Keratinocyte (primary cell): ENCODE measurements around the gene UNC5A. TPM values are rescaled to one million over a fixed set of nuclear protein-coding genes. Genes with fewer than 3 reads are reported as not detected.

Experiments used
- DNase-seq: peaks from one replicate; pipeline ENCODE4 v3.0.0-alpha.2; 2011; ENCODE audit warnings: low read depth, missing footprints, low spot score
- FAIRE-seq: peaks from 2 replicates; lab custom pipeline; 2011; peaks lifted over from hg19 to GRCh38; lab: Jason Lieb, UNC
- H2AFZ ChIP-seq: 2 replicates; pipeline ENCODE4 v1.6.0; 2012; ENCODE audit warnings: low read length, control low read depth, inconsistent platforms; ENCODE audit not compliant: control insufficient read depth
- H3K27ac ChIP-seq: 2 replicates; pipeline ENCODE4 v1.5.1; 2011; ENCODE audit warnings: low read length; ENCODE audit not compliant: control insufficient read depth, insufficient read depth
- H3K27me3 ChIP-seq: 3 replicates; pipeline ENCODE4 v1.6.0; 2011; ENCODE audit warnings: low read length; ENCODE audit not compliant: control insufficient read depth, insufficient read depth; ENCODE audit errors: extremely low read depth
- H3K36me3 ChIP-seq, 2 experiments: 2 replicates in 1 of 2; 3 replicates in 1 of 2; pipeline ENCODE4 v1.5.1; 2011; ENCODE audit warnings: low read length in 2 of 2, mild to moderate bottlenecking in 1 of 2; ENCODE audit not compliant: control insufficient read depth in 2 of 2, insufficient read depth in 2 of 2; ENCODE audit errors: extremely low read depth in 1 of 2
- H3K4me1 ChIP-seq: 3 replicates; pipeline ENCODE4 v1.5.1; 2011; ENCODE audit warnings: low read length; ENCODE audit not compliant: control insufficient read depth, insufficient read depth; ENCODE audit errors: extremely low read depth
- H3K4me2 ChIP-seq: 3 replicates; pipeline ENCODE4 v1.6.0; 2011; ENCODE audit warnings: low read depth, low read length; ENCODE audit not compliant: control insufficient read depth, insufficient read depth; ENCODE audit errors: extremely low read depth
- H3K4me3 ChIP-seq, 3 experiments: fragments of 200-600 bp in 1 of 3; sonication (generic) in 1 of 3; 2 replicates in 2 of 3; 3 replicates in 1 of 3; pipeline ENCODE4 v1.5.1; 2011 to 2016; ENCODE audit warnings: low read length in 3 of 3, mild to moderate bottlenecking in 3 of 3, control low read depth in 2 of 3, inconsistent platforms in 1 of 3, low read depth in 1 of 3, mixed read lengths in 1 of 3, mixed run types in 1 of 3, moderate library complexity in 1 of 3; ENCODE audit not compliant: control insufficient read depth in 2 of 3, insufficient read depth in 2 of 3; ENCODE audit errors: extremely low read depth in 1 of 3
- H3K79me2 ChIP-seq: 2 replicates; pipeline ENCODE4 v1.6.0; 2012; ENCODE audit warnings: low read length; ENCODE audit not compliant: control insufficient read depth, insufficient read depth
- H3K9ac ChIP-seq: 3 replicates; pipeline ENCODE4 v1.6.0; 2011; ENCODE audit warnings: low read length; ENCODE audit not compliant: control insufficient read depth, insufficient read depth; ENCODE audit errors: extremely low read depth
- H3K9me1 ChIP-seq: 3 replicates; pipeline ENCODE4 v1.6.0; 2011; ENCODE audit warnings: low read length; ENCODE audit not compliant: control insufficient read depth, insufficient read depth; ENCODE audit errors: extremely low read depth
- H3K9me3 ChIP-seq: 2 replicates; pipeline ENCODE4 v1.5.1; 2012; ENCODE audit warnings: low read depth, low read length; ENCODE audit not compliant: control insufficient read depth
- H4K20me1 ChIP-seq: 3 replicates; pipeline ENCODE4 v1.6.0; 2011; ENCODE audit warnings: low read length; ENCODE audit not compliant: control insufficient read depth, insufficient read depth; ENCODE audit errors: extremely low read depth
- EZH2 ChIP-seq: IDR thresholded peaks from one replicate; pipeline ENCODE4 v1.6.1; 2012; ENCODE audit warnings: inconsistent platforms, mild to moderate bottlenecking, low read length, moderate library complexity
- dilution Hi-C: fragments of 300-500 bp; cut with MboI; formaldehyde crosslinking; loops from one replicate; pipeline ENCODE4 v1.7.0; 2020; ENCODE audit warnings: low sequenced_read_pairs; ENCODE audit not compliant: extremely low pct_ligation_motif_present
- polyA plus RNA-seq, 5 experiments: library from polyadenylated mRNA; depleted of rRNA in 3 of 5; stranded (reverse) in 3 of 5; stranded (forward) in 1 of 5; unstranded in 1 of 5; fragments of >200 nt; gene quantifications; 1 replicate in 1 of 5; 2 replicates in 3 of 5; 3 replicates in 1 of 5; pipeline versions ENCODE4 v1.2.1 to v1.2.3, GENCODE V29; 2011 to 2012; ENCODE audit warnings: missing spikeins in 2 of 5, low read depth in 1 of 5, low replicate concordance in 1 of 5
- TF ChIP-seq, protein P1 (sequence below), 3 experiments: IDR thresholded peaks in 1 of 3; conservative IDR thresholded peaks in 1 of 3; optimal IDR thresholded peaks in 1 of 3; 2 replicates in 2 of 3; 3 replicates in 1 of 3; pipeline versions ENCODE3 to v1.5.1; 2011; ENCODE audit warnings: low read length in 3 of 3, mild to moderate bottlenecking in 3 of 3, moderate library complexity in 2 of 3, control low read depth in 1 of 3, inconsistent platforms in 1 of 3; ENCODE audit not compliant: insufficient read depth in 2 of 3; ENCODE audit errors: extremely low read depth in 1 of 3

The UNC5A gene
- polyA plus RNA-seq, 1 donor (not counting 4 experiments of a cell fraction or from before 2014, with no cell fraction given): not detected

DNA sequence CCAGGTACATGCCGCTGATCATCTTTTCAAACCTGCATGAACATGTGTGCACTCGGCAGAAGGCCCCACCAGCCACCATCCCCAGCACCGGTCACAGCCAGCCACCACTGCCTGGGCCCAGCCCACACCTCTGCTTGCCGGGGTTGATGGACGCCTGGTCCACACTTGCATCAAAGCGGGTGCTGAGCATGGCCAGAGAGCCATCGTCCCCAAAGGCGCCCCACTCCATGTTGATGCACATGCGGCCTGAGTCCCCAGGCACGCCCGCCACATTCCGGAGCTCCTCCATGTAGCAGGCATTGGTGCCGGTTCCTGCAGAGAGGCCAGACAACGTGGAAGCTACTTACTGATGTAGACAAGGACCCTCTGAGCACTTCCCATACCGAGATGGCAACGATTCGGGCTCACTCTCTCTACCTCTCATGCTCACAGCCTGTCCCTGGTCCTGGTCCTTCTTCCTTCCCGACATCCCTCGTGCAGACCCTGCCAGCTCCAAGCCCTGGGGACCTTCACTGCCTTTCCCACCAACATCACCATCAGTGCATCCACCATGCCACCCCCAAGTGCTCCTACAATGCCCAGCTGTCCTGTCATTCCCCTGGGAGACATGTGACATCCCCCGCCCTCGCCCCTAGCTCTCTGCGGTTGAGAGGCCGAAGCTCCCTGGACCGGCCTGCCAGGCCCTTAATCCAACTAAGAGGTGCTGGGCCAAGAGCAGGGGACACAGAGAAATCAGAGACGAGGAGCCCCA, 71.6 kb downstream of the UNC5A start:
- FAIRE-seq (no peak), DNase-seq (no peak)
- H3K79me2 ChIP-seq: no peaks in the 10 kb centered on the region
- H3K9me3 ChIP-seq: no peaks in the 10 kb centered on the region
- H3K4me2 ChIP-seq: no peak overlapping the region
- H3K4me3 ChIP-seq: no peak overlapping the region
- H3K4me1 ChIP-seq: no peaks in the 10 kb centered on the region
- H2AFZ ChIP-seq: no peak overlapping the region
- no peaks in the 10 kb centered on the region for H3K36me3 ChIP-seq
- H3K9ac ChIP-seq: no peak overlapping the region
- no peak overlapping the region for H3K27ac ChIP-seq
- dilution Hi-C loops: no loop called here
- peaks cover 13% of the 10 kb centered on the region for H3K27me3 ChIP-seq
- H3K9me1 ChIP-seq: no peaks in the 10 kb centered on the region
- TF ChIP-seq, protein P1, sequence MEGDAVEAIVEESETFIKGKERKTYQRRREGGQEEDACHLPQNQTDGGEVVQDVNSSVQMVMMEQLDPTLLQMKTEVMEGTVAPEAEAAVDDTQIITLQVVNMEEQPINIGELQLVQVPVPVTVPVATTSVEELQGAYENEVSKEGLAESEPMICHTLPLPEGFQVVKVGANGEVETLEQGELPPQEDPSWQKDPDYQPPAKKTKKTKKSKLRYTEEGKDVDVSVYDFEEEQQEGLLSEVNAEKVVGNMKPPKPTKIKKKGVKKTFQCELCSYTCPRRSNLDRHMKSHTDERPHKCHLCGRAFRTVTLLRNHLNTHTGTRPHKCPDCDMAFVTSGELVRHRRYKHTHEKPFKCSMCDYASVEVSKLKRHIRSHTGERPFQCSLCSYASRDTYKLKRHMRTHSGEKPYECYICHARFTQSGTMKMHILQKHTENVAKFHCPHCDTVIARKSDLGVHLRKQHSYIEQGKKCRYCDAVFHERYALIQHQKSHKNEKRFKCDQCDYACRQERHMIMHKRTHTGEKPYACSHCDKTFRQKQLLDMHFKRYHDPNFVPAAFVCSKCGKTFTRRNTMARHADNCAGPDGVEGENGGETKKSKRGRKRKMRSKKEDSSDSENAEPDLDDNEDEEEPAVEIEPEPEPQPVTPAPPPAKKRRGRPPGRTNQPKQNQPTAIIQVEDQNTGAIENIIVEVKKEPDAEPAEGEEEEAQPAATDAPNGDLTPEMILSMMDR (optimal IDR thresholded peaks at IDR 0.05 in 1 of 3, IDR thresholded peaks at IDR 0.05 in 1 of 3, conservative IDR thresholded peaks at IDR 0.05 in 1 of 3; ENCODE audit: extremely low read depth in 1 of 3, insufficient read depth in 2 of 3, low read length in 3 of 3): no peak
- TF ChIP-seq EZH2: no peak
- no peaks in the 10 kb centered on the region for H4K20me1 ChIP-seq

DNA sequence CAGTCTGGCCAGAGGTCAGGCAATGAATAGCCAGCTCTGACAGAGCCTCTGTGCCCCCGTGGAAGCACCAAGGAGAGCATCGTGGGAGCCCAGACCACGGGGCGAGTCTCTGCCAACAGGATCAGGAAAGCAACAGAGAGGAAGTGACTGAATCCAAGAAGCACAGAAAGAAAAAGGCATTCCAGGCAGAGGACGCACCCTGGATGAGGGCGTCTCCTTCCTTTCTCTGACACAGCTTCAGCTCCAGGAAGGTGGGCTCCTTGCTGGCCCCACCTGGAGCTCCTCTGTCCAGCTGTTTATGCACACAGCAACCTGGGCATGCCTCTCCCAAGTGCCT, 72.2 kb downstream of the UNC5A start:
- H3K9me1 ChIP-seq: no peaks in the 10 kb centered on the region
- FAIRE-seq (no peak), DNase-seq (no peak)
- peaks cover 8% of the 10 kb centered on the region for H3K27me3 ChIP-seq
- H4K20me1 ChIP-seq: no peaks in the 10 kb centered on the region
- no peak overlapping the region for H3K9ac ChIP-seq
- no peaks in the 10 kb centered on the region for H3K36me3 ChIP-seq
- H3K79me2 ChIP-seq: no peaks in the 10 kb centered on the region
- H3K9me3 ChIP-seq: no peaks in the 10 kb centered on the region
- H3K4me3 ChIP-seq: no peak overlapping the region
- dilution Hi-C loops: no loop called here
- no peaks in the 10 kb centered on the region for H3K4me1 ChIP-seq
- H3K4me2 ChIP-seq: no peak overlapping the region
- no peak overlapping the region for H3K27ac ChIP-seq
- no peak overlapping the region for H2AFZ ChIP-seq
- TF ChIP-seq, protein P1 (optimal IDR thresholded peaks at IDR 0.05 in 1 of 3, IDR thresholded peaks at IDR 0.05 in 1 of 3, conservative IDR thresholded peaks at IDR 0.05 in 1 of 3; ENCODE audit: extremely low read depth in 1 of 3, insufficient read depth in 2 of 3, low read length in 3 of 3): no peak
- TF ChIP-seq EZH2: no peak
